HTR-8/SVneo (cell line): ENCODE results near the gene TMUB1.

Source experiments
- DNase-seq: peaks from one replicate; pipeline ENCODE4 v3.0.0; 2011; ENCODE audit warnings: low spot score, mixed read lengths; ENCODE audit not compliant: insufficient read length
- FAIRE-seq: peaks from 2 replicates; lab custom pipeline; 2011; peaks lifted over from hg19 to GRCh38; lab: Jason Lieb, UNC

TMUB1 gene

DNA sequence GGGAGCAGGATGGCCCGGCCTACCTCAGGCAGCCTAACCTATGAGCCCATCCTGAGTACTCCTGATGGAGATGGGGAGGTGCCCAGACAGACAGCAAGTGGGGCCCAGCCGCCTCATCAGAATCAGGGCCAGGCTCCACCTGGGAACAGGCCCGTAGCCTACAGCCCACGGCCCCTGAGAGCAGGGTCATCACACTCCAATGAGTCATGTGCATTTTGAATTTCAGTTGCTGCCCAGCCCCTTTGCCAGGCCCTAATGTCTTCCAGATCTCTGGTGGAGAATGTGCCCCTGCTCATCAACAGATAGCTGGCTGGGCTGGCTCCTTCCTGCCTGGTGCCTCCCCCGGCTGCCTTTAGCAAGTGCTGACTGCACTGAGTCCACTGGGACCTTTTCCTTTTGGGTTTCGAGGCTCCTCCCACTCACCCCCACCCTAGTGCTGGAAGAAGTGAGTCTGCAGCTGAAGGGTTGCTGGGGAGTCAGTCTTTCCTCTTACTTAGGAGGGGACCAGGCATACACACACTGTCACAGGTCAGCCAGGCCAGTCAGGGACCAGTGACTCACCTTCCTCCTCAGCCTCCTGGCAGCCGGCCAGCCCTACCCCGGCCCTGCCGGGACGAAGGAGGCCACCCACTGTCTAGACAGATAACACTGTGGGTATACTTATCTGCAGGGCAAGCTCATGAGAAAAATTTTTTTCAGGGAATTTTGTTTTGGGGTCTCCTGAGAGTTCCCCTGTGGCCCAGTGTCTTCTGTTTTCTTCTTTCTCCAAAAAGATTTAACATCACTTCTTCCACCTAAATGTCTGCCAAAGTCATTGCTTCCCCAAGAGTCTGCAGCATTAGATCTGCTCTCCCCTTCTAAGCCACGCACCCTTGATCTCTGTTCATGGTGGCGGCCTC is 44.1 kb downstream of the TMUB1 start:
- peak; percentile 95 for FAIRE-seq
- DNase-seq, result peak; percentile 81

DNA sequence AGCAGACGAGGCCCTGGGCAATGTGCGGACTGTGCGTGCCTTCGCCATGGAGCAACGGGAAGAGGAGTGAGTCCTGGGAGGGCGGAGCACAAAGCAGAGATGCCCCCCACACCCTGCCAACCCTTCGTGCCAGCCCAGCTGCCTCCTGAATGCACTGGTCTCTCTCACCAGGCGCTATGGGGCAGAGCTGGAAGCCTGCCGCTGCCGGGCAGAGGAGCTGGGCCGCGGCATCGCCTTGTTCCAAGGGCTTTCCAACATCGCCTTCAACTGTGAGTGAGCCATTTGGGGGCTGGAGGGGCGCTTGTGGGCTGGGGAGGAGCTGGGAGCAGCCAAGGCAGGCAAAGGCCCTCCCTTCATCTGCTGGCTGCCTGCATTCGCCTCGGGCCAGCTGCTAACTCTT is 47.4 kb downstream of the TMUB1 start:
- DNase-seq (no peak), FAIRE-seq (no peak)

DNA sequence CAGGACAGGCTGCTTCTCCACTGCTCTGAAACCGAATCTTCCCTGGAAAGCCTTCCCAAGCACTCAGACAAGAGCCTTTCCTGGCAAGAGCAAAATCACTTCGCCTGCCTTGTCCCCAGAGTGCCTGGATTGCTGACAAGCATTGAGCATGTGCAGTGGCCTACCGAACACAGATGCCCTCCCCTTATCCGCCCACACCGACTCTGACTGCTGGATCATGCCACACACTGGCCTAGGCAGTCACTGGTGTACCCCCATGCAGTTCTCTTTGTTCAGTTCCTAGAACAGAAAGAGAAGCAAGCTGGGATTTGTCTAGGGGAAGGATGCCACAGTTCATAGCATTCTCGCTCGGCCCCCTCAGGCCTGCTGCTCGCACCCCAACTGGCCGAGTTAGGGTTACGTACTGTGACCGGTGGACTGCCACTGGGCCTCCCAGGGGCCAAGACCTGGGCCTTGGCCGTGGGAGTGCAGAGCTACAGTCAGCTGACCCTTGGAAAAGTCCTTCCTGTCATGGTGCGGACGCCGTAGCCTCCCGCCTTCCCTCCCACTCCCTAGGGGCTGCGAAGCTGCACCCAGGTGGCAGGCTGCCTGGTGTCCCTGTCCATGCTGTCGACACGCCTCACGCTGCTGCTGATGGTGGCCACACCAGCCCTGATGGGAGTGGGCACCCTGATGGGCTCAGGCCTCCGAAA is 48.1 kb downstream of the TMUB1 start:
- no peak for FAIRE-seq
- DNase-seq, result no peak

DNA sequence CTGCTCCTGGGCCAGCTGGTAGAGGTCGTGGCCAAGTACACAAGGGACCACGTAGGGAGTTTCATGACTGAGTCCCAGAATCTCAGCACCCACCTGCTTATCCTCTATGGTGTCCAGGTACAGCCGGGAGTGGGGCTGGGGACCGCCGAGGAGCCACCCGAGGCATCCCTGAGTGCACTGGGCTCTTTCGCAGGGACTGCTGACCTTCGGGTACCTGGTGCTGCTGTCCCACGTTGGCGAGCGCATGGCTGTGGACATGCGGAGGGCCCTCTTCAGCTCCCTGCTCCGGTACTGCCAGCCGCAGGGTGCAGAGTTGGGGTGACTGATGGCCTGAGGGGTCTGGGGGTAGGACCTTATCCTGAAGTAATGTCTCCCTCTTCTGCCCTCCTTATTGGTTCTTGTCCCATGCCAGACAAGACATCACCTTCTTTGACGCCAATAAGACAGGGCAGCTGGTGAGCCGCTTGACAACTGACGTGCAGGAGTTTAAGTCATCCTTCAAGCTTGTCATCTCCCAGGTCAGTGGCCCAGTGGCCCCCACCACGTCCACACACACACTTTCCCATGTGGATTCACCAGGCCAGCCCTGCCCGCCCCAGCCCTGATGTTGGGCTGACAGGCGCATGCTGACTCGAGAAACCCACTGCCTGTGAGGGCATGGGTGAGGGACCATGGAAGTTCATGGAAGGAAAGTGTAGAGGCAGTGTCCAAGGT is 48.8 kb downstream of the TMUB1 start:
- FAIRE-seq, result no peak

DNA sequence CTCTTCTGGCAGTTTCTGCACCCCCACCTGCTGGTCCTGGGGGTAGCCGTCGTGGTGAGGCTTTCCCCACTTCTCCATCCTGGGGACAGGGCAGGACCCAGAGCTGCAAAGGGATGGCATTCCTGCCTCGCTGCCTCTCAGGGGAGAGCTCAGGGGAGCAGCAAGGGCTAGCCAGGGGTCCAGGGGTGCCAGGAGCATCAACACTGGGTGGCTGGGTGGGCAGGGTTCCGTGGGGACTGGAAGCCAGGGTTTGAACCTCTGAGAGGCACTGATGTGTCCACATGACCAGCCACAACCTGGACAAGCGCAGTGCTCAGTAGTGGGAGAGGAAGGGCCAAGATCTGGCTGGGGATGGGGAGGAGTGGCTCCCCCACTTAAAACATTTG is 49.4 kb downstream of the TMUB1 start:
- FAIRE-seq (no peak), DNase-seq (no peak)

More for the DNA sequence above, 48.8 kb downstream of the TMUB1 start:
- no peak for DNase-seq

DNA sequence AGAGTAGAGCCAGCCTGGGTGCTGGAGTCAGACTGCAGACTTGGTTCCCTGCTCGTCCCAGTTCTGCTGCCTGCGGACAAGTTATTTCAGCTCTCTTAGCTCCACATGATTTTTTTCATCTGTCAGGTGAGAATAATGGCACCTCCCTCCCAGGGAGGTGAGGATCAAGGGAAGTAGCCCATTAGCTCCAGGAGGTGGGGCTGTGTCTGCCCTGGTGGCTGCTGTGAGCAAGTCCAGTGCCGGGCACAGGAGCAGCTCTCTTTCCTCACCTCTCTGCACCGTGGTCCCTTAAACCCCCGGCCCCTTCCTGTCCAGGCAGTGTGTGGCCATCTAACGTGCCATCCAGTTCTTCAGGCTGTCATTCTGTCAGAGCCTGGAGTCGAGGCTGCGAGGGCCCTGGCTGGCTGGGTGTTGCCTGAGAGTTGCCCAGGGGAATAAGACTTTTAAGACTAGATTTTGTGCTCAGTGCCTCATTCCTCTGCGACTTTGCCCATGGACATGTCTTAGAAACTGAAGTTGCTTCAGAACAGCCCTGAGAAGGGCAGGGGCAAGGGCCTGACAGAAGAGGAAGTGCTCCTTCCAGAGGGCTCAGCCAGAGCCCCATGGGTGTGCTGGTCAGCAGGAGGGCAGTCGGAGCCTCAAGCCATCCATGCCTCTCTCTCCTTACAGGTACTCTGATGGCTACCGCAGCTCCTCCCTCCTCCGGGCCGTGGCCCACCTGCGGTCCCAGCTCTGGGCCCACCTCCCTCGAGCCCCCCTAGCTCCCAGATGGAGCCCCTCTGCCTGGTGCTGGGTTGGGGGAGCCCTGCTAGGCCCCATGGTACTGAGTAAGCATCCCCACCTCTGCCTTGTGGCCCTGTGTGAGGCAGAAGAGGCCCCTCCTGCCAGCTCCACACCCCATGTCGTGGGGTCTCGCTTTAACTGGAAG is 50.1 kb downstream of the TMUB1 start:
- no peak for FAIRE-seq
- DNase-seq, result no peak
